WTC11 (cell line): Measurements from ENCODE around the gene CD70.

Experiments
- ESRRA ChIP-seq: sonication (generic); formaldehyde crosslinking; IDR thresholded peaks from 2 replicates; pipeline ENCODE4 v1.8.1; 2022; ENCODE audit warnings: mild to moderate bottlenecking, missing genetic modification reagents, borderline replicate concordance
- FOXP1 ChIP-seq: sonication (generic); formaldehyde crosslinking; IDR thresholded peaks from 2 replicates; pipeline ENCODE4 v1.8.0; 2022; ENCODE audit warnings: missing genetic modification reagents, mild to moderate bottlenecking, moderate library complexity, borderline replicate concordance
- TCF7 ChIP-seq: sonication (generic); formaldehyde crosslinking; IDR thresholded peaks from 2 replicates; pipeline ENCODE4 v1.8.0; 2022; ENCODE audit warnings: mild to moderate bottlenecking, low read depth, missing genetic modification reagents, moderate library complexity
- ZNF121 ChIP-seq: sonication (generic); formaldehyde crosslinking; IDR thresholded peaks from 2 replicates; pipeline ENCODE4 v1.8.0; 2023; ENCODE audit warnings: missing genetic modification reagents
- TF ChIP-seq, protein P1 (sequence below): fragments of 200-600 bp; IDR thresholded peaks from 2 replicates; pipeline ENCODE4 v1.8.0; 2022; ENCODE audit warnings: antibody characterized with exemption
- TF ChIP-seq, protein P2 (sequence below): sonication (generic); formaldehyde crosslinking; IDR thresholded peaks from 2 replicates; pipeline ENCODE4 v1.8.0; 2022; ENCODE audit warnings: mild to moderate bottlenecking, missing genetic modification reagents
- TF ChIP-seq, protein P3 (sequence below): sonication (generic); formaldehyde crosslinking; IDR thresholded peaks from 2 replicates; pipeline ENCODE4 v1.8.1; 2023; ENCODE audit warnings: mild to moderate bottlenecking, missing genetic modification reagents, moderate library complexity
- TF ChIP-seq, protein P4 (sequence below): sonication (generic); formaldehyde crosslinking; IDR thresholded peaks from 2 replicates; pipeline ENCODE4 v1.8.1; 2022; ENCODE audit warnings: low read depth, missing genetic modification reagents, borderline replicate concordance

DNA sequence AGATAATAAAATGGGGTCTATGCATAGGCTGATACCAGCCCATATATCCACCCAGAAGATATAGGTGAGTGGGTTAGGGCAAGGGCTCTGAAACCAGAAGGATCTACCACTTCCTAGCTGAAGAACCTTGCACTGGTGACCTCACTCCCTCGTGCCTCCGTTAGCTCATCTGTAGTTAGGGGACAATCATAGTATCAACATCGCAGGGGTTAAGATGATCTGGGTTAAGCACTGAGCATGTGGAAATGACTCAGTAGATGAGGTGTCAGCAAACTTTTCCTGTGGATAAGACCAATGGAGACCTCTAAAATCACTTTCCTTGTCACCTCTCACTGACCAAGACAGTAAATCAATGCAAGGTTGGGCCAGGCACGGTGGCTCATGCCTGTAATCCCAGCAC is 48.5 kb upstream of the CD70 start:
- TF ChIP-seq, protein P1, sequence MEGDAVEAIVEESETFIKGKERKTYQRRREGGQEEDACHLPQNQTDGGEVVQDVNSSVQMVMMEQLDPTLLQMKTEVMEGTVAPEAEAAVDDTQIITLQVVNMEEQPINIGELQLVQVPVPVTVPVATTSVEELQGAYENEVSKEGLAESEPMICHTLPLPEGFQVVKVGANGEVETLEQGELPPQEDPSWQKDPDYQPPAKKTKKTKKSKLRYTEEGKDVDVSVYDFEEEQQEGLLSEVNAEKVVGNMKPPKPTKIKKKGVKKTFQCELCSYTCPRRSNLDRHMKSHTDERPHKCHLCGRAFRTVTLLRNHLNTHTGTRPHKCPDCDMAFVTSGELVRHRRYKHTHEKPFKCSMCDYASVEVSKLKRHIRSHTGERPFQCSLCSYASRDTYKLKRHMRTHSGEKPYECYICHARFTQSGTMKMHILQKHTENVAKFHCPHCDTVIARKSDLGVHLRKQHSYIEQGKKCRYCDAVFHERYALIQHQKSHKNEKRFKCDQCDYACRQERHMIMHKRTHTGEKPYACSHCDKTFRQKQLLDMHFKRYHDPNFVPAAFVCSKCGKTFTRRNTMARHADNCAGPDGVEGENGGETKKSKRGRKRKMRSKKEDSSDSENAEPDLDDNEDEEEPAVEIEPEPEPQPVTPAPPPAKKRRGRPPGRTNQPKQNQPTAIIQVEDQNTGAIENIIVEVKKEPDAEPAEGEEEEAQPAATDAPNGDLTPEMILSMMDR, result no peak
- TF ChIP-seq TCF7 (CRISPR knock-in tag) (no peak), ESRRA (CRISPR knock-in tag) (no peak), FOXP1 (CRISPR knock-in tag) (no peak), ZNF121 (CRISPR knock-in tag) (no peak)
- TF ChIP-seq, protein P2, sequence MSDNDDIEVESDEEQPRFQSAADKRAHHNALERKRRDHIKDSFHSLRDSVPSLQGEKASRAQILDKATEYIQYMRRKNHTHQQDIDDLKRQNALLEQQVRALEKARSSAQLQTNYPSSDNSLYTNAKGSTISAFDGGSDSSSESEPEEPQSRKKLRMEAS (CRISPR knock-in tag), result no peak
- TF ChIP-seq, protein P3, sequence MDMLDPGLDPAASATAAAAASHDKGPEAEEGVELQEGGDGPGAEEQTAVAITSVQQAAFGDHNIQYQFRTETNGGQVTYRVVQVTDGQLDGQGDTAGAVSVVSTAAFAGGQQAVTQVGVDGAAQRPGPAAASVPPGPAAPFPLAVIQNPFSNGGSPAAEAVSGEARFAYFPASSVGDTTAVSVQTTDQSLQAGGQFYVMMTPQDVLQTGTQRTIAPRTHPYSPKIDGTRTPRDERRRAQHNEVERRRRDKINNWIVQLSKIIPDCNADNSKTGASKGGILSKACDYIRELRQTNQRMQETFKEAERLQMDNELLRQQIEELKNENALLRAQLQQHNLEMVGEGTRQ (CRISPR knock-in tag), result no peak
- TF ChIP-seq, protein P4, sequence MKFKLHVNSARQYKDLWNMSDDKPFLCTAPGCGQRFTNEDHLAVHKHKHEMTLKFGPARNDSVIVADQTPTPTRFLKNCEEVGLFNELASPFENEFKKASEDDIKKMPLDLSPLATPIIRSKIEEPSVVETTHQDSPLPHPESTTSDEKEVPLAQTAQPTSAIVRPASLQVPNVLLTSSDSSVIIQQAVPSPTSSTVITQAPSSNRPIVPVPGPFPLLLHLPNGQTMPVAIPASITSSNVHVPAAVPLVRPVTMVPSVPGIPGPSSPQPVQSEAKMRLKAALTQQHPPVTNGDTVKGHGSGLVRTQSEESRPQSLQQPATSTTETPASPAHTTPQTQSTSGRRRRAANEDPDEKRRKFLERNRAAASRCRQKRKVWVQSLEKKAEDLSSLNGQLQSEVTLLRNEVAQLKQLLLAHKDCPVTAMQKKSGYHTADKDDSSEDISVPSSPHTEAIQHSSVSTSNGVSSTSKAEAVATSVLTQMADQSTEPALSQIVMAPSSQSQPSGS, result no peak
